HG02763 (cell line): ENCODE measurements around the gene TXNRD2.

Experiments
- ATAC-seq: cut with Tn5 transposase; IDR thresholded peaks from one replicate; pipeline ENCODE4 v1.9.1; 2021; ENCODE audit warnings: mild to moderate bottlenecking, moderate library complexity; ENCODE audit not compliant: unreplicated experiment

The TXNRD2 gene

GRCh38 chr22:19877626-19878339 is 63.8 kb downstream of the TXNRD2 start:
- no peak for ATAC-seq

- no peak for ATAC-seq
Measured at GRCh38 chr22:19876941-19877625, 64.5 kb downstream of the TXNRD2 start.

- ATAC-seq, result no peak
Measured at GRCh38 chr22:19876314-19876940, 65.2 kb downstream of the TXNRD2 start.

- ATAC-seq, result no peak
Measured at GRCh38 chr22:19875531-19876313, 65.9 kb downstream of the TXNRD2 start.

- ATAC-seq, result no peak
Measured at GRCh38 chr22:19875061-19875530, 66.5 kb downstream of the TXNRD2 start.

GRCh38 chr22:19874307-19875060 is 67.1 kb downstream of the TXNRD2 start:
- ATAC-seq, result no peak

GRCh38 chr22:19873960-19874306 is 67.7 kb downstream of the TXNRD2 start:
- ATAC-seq, result no peak

GRCh38 chr22:19873138-19873959 is 68.3 kb downstream of the TXNRD2 start:
- ATAC-seq, result no peak

GRCh38 chr22:19872779-19873137 is 68.9 kb downstream of the TXNRD2 start:
- ATAC-seq, result no peak

GRCh38 chr22:19871845-19872778 is 69.5 kb downstream of the TXNRD2 start:
- no peak for ATAC-seq

GRCh38 chr22:19871023-19871844 is 70.4 kb downstream of the TXNRD2 start:
- ATAC-seq, result no peak

GRCh38 chr22:19870153-19871022 is 71.2 kb downstream of the TXNRD2 start:
- no peak for ATAC-seq

- ATAC-seq, result no peak
Measured at GRCh38 chr22:19869497-19870152, 72.0 kb downstream of the TXNRD2 start.

GRCh38 chr22:19868773-19869471 is 72.7 kb downstream of the TXNRD2 start:
- ATAC-seq, result no peak

- ATAC-seq, result no peak
Measured at GRCh38 chr22:19868333-19868732, 73.3 kb downstream of the TXNRD2 start.

- no peak for ATAC-seq
Measured at GRCh38 chr22:19867617-19868016, 74.0 kb downstream of the TXNRD2 start.
